Panc1 (cell line): ENCODE data around the gene PTPRK.

Experiments used
- CTCF ChIP-seq: fragments of 450-650 bp; IDR thresholded peaks from 2 replicates; pipeline ENCODE4 v1.5.1; 2017; ENCODE audit warnings: mild to moderate bottlenecking
- POLR2AphosphoS5 ChIP-seq: IDR thresholded peaks from 2 replicates; pipeline ENCODE4 v1.6.1; 2012; ENCODE audit warnings: mild to moderate bottlenecking, low read depth, low read length, moderate library complexity
- REST ChIP-seq, 2 experiments: IDR thresholded peaks; 2 replicates each; pipeline ENCODE4 v1.6.1; 2011 to 2012; ENCODE audit warnings: low read depth in 2 of 2, control low read depth in 1 of 2, low read length in 1 of 2, mild to moderate bottlenecking in 1 of 2, moderate library complexity in 1 of 2; ENCODE audit not compliant: insufficient read depth in 1 of 2
- SIN3A ChIP-seq: IDR thresholded peaks from 2 replicates; pipeline ENCODE4 v1.6.1; 2012; ENCODE audit warnings: low read depth, mild to moderate bottlenecking, low read length, moderate library complexity, borderline replicate concordance; ENCODE audit not compliant: insufficient read depth
- TCF7L2 ChIP-seq: IDR thresholded peaks from 2 replicates; pipeline ENCODE4 v1.6.1; 2011; ENCODE audit warnings: mild to moderate bottlenecking, low read depth, low read length, inconsistent platforms

GRCh38 chr6:128558021-128558420, 37.6 kb upstream of the PTPRK start:
- TF ChIP-seq CTCF (no peak), REST (IDR thresholded peaks at IDR 0.05; ENCODE audit: insufficient read depth in 1 of 2, low read depth in 2 of 2, low read length in 1 of 2) (no peak), TCF7L2 (no peak), POLR2AphosphoS5 (no peak), SIN3A (no peak)
